HepG2 (cell line): ENCODE measurements around the gene RAB28. TPM values are rescaled to one million over a fixed set of nuclear protein-coding genes. Genes with fewer than 3 reads are reported as not detected.

Experiments used
- ATAC-seq: fragments of 200-7000 bp; cut with Tn5 transposase; 3 replicates; pipeline ENCODE4 v1.9.1; 2020; ENCODE audit warnings: mild to moderate bottlenecking, moderate library complexity
- BruUV-seq: library from RNA; stranded (reverse); fragments of 400-500 nt; replicated peaks from 2 replicates; lab custom pipeline; 2021; lab: Mats Ljungman, UMichigan
- CTCF ChIA-PET: fragments of 300-600 bp; formaldehyde crosslinking; extraction: SDS; loops from one replicate; lab custom pipeline; 2021; ENCODE audit warnings: low total read pairs, inconsistent platforms, low intra/inter-chr PET ratio; lab: Yijun Ruan, JAX
- POLR2A ChIA-PET: fragments of 350-600 bp; sonication (Branson Sonifier 250); formaldehyde crosslinking; loops from one replicate; lab custom pipeline; 2020; ENCODE audit warnings: antibody characterized with exemption, inconsistent platforms; lab: Yijun Ruan, JAX
- DNase-seq: peaks from one replicate; pipeline ENCODE4 v3.0.0-alpha.2; 2015; ENCODE audit warnings: low spot score
- FAIRE-seq: peaks from 3 replicates; lab custom pipeline; 2011; peaks lifted over from hg19 to GRCh38; lab: Jason Lieb, UNC
- H2AFZ ChIP-seq: one replicate; pipeline ENCODE4 v1.6.1; 2011; ENCODE audit warnings: low read length, inconsistent platforms
- H3K27ac ChIP-seq: fragments of 300-600 bp; 3 replicates; pipeline ENCODE4 v1.8.0; 2011; ENCODE audit warnings: mixed run types, mild to moderate bottlenecking, mixed read lengths, low read length, inconsistent platforms; ENCODE audit not compliant: insufficient read depth; ENCODE audit errors: extremely low read length
- H3K27me3 ChIP-seq, 2 experiments: fragments of 200-600 bp in 1 of 2; 2 replicates in 1 of 2; 3 replicates in 1 of 2; pipeline versions ENCODE4 v1.6.0 to v1.8.0; 2011; ENCODE audit warnings: low read length in 2 of 2, mild to moderate bottlenecking in 2 of 2, moderate library complexity in 2 of 2, inconsistent platforms in 1 of 2; ENCODE audit not compliant: insufficient read depth in 2 of 2, control insufficient read depth in 1 of 2
- H3K36me3 ChIP-seq, 2 experiments: fragments of 200-600 bp in 1 of 2; replicated peaks in 1 of 2; 2 replicates in 1 of 2; 3 replicates in 1 of 2; pipeline versions ENCODE4 v1.5.1 to v1.8.0; 2011; ENCODE audit warnings: low read length in 2 of 2, inconsistent platforms in 1 of 2; ENCODE audit not compliant: insufficient read depth in 2 of 2, control insufficient read depth in 1 of 2
- H3K4me1 ChIP-seq: 2 replicates; pipeline ENCODE4 v1.5.1; 2012; ENCODE audit warnings: low read length, inconsistent platforms; ENCODE audit not compliant: insufficient read depth
- H3K4me2 ChIP-seq: 2 replicates; pipeline ENCODE4 v1.6.0; 2011; ENCODE audit warnings: low read depth, low read length, inconsistent platforms
- H3K4me3 ChIP-seq, 3 experiments: fragments of 200-600 bp in 1 of 3; sonication (generic), shearing (Covaris generic) in 1 of 3; replicated peaks in 1 of 3; 2 replicates each; pipeline ENCODE4 v1.5.1; 2011 to 2016; ENCODE audit warnings: low read length in 3 of 3, inconsistent platforms in 2 of 3, low read depth in 2 of 3, mild to moderate bottlenecking in 2 of 3, control low read depth in 1 of 3, mixed read lengths in 1 of 3; ENCODE audit not compliant: insufficient read depth in 1 of 3
- H3K79me2 ChIP-seq: one replicate; pipeline ENCODE4 v1.6.1; 2011; ENCODE audit warnings: low read length, inconsistent platforms; ENCODE audit not compliant: insufficient read depth
- H3K9ac ChIP-seq: 2 replicates; pipeline ENCODE4 v1.6.0; 2011; ENCODE audit warnings: mild to moderate bottlenecking, low read depth, low read length, inconsistent platforms; ENCODE audit not compliant: insufficient read depth
- H3K9me3 ChIP-seq: 2 replicates; pipeline ENCODE4 v1.5.1; 2012; ENCODE audit warnings: mild to moderate bottlenecking, low read length
- H4K20me1 ChIP-seq: 2 replicates; pipeline ENCODE4 v1.6.0; 2011; ENCODE audit warnings: inconsistent platforms, mild to moderate bottlenecking, low read length, moderate library complexity; ENCODE audit not compliant: insufficient read depth
- ATM ChIP-seq: fragments of 450-650 bp; IDR thresholded peaks from 2 replicates; pipeline ENCODE4 v1.7.1; 2017; ENCODE audit warnings: mild to moderate bottlenecking, borderline replicate concordance
- DMTF1 ChIP-seq: sonication (generic); formaldehyde crosslinking; IDR thresholded peaks from 2 replicates; pipeline ENCODE4 v1.4.0; 2020; ENCODE audit warnings: mild to moderate bottlenecking, missing genetic modification reagents
- NR1H2 ChIP-seq: sonication (generic); formaldehyde crosslinking; IDR thresholded peaks from 2 replicates; pipeline ENCODE4 v1.8.1; 2022; ENCODE audit warnings: low read depth, missing genetic modification reagents, borderline replicate concordance
- TARDBP ChIP-seq: sonication (generic); formaldehyde crosslinking; IDR thresholded peaks from 2 replicates; pipeline ENCODE4 v1.8.0; 2022; ENCODE audit warnings: mild to moderate bottlenecking, missing genetic modification reagents
- ZBTB20 ChIP-seq: sonication (generic); formaldehyde crosslinking; IDR thresholded peaks from 2 replicates; pipeline ENCODE4 v1.8.1; 2023; ENCODE audit warnings: missing genetic modification reagents, low read depth, mild to moderate bottlenecking, borderline replicate concordance
- ZFAT ChIP-seq: sonication (generic); formaldehyde crosslinking; conservative IDR thresholded peaks from 2 replicates; pipeline ENCODE4 v1.8.1; 2023; ENCODE audit warnings: missing genetic modification reagents, inconsistent platforms
- WGBS: methylation state at CpG from one replicate; pipeline ENCODE4 v1.1.6; 2017; ENCODE audit warnings: low lambda C conversion rate; 5-methylcytosine and 5-hydroxymethylcytosine counted together
- in situ Hi-C: cut with HindIII; loops from 2 replicates; pipeline ENCODE4 v1.10.0; 2017; ENCODE audit warnings: low pct_unique_long_range_greater_than_20kb; ENCODE audit not compliant: extremely low pct_ligation_motif_present
- intact Hi-C: fragments of 100-400 bp; cut with micrococcal nuclease; formaldehyde crosslinking; loops from one replicate; pipeline ENCODE4 v1.10.0; 2022; ENCODE audit not compliant: unreplicated experiment
- polyA plus RNA-seq, 8 experiments: library from polyadenylated mRNA; depleted of rRNA in 3 of 8; stranded (reverse) in 7 of 8; unstranded in 1 of 8; fragments of >200 nt; fragmentation: Illumina TruSeq in 4 of 8; extraction: Trizol in 4 of 8; gene quantifications; 2 replicates each; pipeline versions ENCODE4 v1.2.1 to v1.2.3, GENCODE V29; 2011 to 2016; ENCODE audit warnings: low read depth in 4 of 8, missing spikeins in 1 of 8, mixed read lengths in 1 of 8; ENCODE audit not compliant: insufficient read depth in 1 of 8
- total RNA-seq, 5 experiments: library from RNA; depleted of rRNA; stranded (reverse); fragments of >200 nt; fragmentation: Illumina TruSeq; extraction: Trizol; gene quantifications; 2 replicates each; pipeline ENCODE4 v1.2.3, GENCODE V29; 2016; ENCODE audit warnings: low read depth in 1 of 5
- TF ChIP-seq, protein P1 (sequence below): sonication (generic); formaldehyde crosslinking; IDR thresholded peaks from 2 replicates; pipeline ENCODE4 v1.4.0; 2020; ENCODE audit warnings: missing genetic modification reagents, low read depth, mild to moderate bottlenecking, borderline replicate concordance

The RAB28 gene
- total and polyA plus RNA-seq, 2 of the 13 experiments (the other 11 are each of a cell fraction or from before 2014, with no cell fraction given) = 11.8 to 18.2 TPM

GRCh38 chr4:13523591-13524503 is 39.7 kb upstream of the RAB28 start:
- no peaks in the 10 kb centered on the region for H3K79me2 ChIP-seq
- no peak overlapping the region for H3K9ac ChIP-seq
- DNase-seq (no peak), FAIRE-seq (no peak), ATAC-seq (no peak)
- ChIA-PET CTCF (no interaction called here), POLR2A (no interaction called here)
- no peaks in the 10 kb centered on the region for H3K9me3 ChIP-seq
- H3K4me1 ChIP-seq = no peaks in the 10 kb centered on the region
- no peak overlapping the region for H3K27ac ChIP-seq
- H3K36me3 ChIP-seq = no peaks in the 10 kb centered on the region
- no peak overlapping the region for H3K4me2 ChIP-seq
- in situ Hi-C loops (no loop called here), intact Hi-C loops (no loop called here)
- WGBS = 75% methylated on average over 48 of the region's 59 CpGs
- TF ChIP-seq ZBTB20 (CRISPR knock-in tag) = no peak
- no peak for TF ChIP-seq ZFAT (CRISPR knock-in tag)
- TF ChIP-seq, protein P1, sequence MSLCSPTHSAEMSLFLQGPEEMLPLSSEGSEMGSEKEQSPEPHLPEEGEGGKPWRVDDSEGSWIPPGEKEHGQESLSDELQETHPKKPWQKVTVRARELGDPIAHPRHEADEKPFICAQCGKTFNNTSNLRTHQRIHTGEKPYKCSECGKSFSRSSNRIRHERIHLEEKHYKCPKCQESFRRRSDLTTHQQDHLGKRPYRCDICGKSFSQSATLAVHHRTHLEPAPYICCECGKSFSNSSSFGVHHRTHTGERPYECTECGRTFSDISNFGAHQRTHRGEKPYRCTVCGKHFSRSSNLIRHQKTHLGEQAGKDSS (CRISPR knock-in tag) = no peak
- no peak for TF ChIP-seq DMTF1 (CRISPR knock-in tag)
- no peak for TF ChIP-seq TARDBP (CRISPR knock-in tag)
- no peak for TF ChIP-seq ATM
- no peak for TF ChIP-seq NR1H2 (CRISPR knock-in tag)
- peaks cover 9 to 68% of the 10 kb centered on the region in 2 experiments for H3K27me3 ChIP-seq
- BruUV-seq = no TSS peak
- H3K4me3 ChIP-seq = no peak overlapping the region
- H2AFZ ChIP-seq = no peak overlapping the region
- H4K20me1 ChIP-seq = no peaks in the 10 kb centered on the region
